Retina (tissue), 1 donor: ENCODE data around the gene TBX6.

ENCODE experiments used
- DNase-seq: peaks from one replicate; pipeline ENCODE4 v3.0.0-alpha.2; 2016

Gene TBX6

GRCh38 chr16:30086291-30087140 is 5.2 kb downstream of the TBX6 start:
- DNase-seq, result no peak

DNA sequence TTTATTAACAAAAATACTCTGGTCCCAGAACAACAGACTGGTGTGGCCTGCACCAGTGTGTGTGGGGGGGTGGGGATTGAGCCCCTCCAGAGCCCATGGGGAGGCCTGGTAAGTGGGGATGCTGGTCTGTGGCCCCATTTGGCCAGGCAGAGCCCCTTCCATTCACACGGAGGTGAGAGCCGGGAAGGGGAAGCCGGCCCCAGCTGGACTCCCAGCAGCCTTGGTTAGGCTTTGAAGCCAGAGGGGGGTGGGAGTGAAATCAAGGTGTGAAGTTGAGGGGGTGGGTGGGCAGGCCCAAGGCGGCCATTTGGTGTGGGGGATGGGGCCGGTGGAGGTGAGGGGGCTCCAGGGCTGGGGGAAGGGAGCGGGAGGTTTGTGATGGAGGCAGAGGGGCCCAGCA is 5.9 kb downstream of the TBX6 start:
- DNase-seq, result no peak

DNA sequence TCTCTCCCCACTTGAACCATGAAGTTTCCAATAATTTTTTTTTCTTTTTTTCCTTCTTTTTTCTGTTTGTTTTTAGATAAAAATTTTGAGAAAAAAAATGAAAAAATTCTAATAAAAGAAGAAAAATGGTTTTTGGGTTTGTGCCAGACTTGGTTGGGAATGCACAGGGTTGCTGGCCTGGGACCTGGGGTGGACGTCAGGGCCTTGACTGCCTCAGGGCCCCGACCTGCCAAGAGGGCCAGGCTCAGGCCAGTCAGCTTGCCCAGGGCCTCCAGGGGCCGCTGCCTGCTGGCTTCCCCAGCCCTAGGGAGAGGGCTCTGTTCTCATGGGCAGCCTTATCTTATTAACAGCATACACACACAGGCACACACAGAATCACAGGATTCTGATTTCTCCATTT is 6.5 kb downstream of the TBX6 start:
- no peak for DNase-seq

GRCh38 chr16:30084816-30085159 is 6.9 kb downstream of the TBX6 start:
- DNase-seq, result no peak

DNA sequence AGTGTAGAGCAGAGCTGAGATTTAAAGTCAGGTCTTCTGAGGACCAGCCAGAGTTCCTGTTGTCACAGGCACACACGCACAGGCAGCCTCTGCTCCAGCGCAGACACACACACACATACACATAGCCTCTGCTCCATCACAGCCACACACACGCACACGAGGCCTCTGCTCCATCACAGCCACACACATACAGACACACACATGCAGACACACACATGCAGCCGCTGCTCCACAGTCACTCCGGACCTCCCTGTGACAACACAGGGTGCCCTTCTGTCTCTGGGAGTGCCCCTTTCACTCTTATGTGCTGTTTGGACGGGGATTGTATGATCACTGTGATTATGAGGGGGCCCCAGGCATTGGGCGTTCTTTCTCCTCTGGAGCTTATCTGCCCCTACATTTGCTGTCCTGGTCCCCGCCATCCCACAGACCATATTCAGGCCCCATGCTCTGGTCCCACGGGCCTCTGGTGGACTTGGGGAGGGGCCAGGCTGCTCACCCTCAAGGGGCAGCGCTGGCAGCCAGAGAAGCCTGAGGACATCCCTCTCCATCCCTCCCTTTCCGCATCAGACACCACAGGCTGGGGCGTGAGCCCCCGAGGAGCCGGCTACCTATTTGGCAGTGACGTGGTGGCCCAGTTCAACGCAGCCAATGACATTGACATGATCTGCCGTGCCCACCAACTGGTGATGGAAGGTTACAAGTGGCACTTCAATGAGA is 7.5 kb downstream of the TBX6 start:
- DNase-seq, result no peak

- no peak for DNase-seq
Measured at GRCh38 chr16:30083216-30084055, 8.3 kb downstream of the TBX6 start.

DNA sequence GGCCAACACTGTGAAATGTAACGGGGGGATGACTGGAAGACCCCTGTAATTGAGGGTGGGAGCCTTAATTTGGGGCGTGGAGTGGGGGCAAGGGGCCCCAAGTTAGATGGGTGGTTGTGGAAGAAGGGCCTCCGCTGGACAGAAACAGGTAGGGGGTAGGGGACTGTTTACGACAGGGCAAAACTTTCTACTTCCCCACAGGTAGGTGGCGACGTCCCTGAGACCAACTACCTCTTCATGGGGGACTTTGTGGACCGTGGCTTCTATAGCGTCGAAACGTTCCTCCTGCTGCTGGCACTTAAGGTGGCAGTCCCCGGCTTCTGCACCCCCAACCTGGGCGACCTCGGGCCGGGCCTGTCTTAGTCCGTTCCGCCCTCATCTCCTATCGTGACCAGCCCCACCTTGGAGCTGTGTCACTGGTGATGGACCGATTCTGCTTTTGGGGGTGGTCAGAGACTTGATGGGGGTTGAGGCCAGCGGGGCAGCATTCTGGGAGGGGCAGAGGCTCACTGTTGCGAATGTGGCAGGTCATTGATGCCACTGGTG is 9.1 kb downstream of the TBX6 start:
- no peak for DNase-seq

DNA sequence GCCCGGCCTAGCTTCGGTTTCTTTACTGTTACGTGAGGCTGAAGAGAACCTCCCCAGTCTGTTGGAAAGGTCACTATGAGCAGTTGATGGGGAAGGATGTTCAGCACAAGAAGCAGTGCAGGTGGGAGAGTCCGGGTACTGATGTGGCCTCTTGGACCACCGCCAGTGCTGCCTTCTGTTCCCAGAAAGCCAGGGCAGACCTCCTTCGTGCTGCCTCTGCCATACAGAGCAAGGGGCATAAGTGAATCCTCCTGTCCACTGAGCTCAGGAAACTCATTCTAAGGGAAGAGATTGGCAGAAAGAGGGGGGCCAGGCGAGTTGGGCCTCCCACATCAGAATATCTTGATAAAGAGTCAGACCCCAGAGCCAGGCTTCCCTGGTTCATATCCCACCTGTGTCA is 12.2 kb downstream of the TBX6 start:
- DNase-seq, result no peak

- DNase-seq, result no peak
Measured at GRCh38 chr16:30078744-30079143, 13.0 kb downstream of the TBX6 start.

- no peak for DNase-seq
Measured at GRCh38 chr16:30077656-30078055, 14.1 kb downstream of the TBX6 start.

- no peak for DNase-seq
Measured at GRCh38 chr16:30076276-30076791, 15.4 kb downstream of the TBX6 start.

DNA sequence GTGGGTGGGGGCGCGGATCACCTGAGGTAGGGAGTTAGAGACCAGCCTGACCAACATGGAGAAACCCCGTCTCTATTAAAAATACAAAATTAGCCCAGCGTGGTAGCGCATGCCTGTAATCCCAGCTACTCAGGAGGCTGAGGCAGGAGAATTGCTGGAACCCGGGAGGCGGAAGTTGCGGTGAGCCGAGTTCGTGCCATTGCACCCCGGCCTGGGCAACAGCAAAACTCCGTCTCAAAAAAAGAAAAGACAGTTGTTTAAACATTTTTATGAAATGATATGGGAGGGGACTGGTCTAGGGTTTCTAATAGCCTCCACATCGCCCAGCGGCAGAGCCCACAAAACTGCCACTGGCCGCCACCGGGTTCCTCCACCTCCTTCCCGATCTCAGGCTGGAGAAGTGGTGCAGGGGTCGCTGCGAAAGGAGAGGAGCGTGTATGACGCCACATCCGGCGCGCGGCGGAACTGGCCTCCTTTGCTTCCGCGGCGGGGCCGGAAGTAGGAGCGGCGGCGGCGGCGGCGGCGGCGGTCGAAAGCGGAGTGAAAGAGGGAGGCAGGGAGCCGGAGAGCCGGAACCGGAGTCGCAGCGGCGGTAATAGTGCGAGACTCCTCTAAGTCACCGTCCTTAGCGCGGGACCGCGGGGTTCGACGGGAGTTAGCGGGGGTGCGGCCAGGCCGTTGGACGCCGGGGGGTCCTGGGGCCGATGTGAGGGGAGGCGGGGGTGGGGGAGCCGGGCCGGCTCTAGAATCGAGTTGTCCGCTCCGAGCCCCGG is 16.0 kb downstream of the TBX6 start, which contains the start of gene PPP4C:
Gene PPP4C (plus strand): TSS at position 492 of the 773 bp plus-strand sequence. CDS start 384 bp downstream, outside the sequence.
- peak; percentile 95 for DNase-seq

DNA sequence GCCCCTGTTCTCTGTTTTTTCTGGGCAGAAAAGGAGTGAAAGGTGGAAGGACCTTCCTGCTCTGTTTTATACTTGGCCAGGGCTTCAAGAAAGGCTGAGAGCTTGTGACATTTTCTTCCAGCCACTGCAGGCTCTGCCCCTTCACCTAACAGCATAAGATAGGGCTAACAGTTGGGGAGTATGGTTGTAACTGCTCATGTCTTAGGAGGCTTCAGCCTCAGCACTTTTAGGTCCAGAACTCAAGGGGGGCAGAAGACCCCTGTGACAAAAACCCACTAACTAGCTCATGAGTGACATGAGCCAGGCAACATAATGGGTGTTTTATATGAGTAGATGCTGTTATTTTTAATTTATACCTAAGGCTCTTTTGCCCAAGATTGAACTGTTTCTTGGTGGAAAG is 21.2 kb downstream of the TBX6 start:
- no peak for DNase-seq

DNA sequence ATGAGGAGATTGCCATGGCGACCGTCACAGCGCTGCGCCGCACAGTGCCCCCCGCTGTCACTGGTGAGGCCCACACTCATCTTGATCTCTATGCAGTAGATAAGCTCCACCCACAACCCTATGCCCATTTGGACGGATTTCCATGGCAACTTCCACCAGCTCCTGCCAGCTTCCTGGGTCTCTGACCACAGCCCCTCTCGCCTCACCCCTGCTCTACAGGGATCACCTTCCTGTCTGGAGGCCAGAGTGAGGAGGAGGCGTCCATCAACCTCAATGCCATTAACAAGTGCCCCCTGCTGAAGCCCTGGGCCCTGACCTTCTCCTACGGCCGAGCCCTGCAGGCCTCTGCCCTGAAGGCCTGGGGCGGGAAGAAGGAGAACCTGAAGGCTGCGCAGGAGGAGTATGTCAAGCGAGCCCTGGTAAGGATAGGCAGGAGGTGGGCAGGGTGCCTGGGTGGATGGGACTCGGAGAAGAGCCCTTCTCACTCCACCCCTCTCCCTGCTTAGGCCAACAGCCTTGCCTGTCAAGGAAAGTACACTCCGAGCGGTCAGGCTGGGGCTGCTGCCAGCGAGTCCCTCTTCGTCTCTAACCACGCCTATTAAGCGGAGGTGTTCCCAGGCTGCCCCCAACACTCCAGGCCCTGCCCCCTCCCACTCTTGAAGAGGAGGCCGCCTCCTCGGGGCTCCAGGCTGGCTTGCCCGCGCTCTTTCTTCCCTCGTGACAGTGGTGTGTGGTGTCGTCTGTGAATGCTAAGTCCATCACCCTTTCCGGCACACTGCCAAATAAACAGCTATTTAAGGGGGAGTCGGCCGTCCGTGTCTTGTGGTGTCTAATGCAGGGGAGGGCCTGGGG is 21.9 kb downstream of the TBX6 start:
- DNase-seq, result no peak

GRCh38 chr16:30068750-30069610 is 22.7 kb downstream of the TBX6 start:
- DNase-seq, result no peak

DNA sequence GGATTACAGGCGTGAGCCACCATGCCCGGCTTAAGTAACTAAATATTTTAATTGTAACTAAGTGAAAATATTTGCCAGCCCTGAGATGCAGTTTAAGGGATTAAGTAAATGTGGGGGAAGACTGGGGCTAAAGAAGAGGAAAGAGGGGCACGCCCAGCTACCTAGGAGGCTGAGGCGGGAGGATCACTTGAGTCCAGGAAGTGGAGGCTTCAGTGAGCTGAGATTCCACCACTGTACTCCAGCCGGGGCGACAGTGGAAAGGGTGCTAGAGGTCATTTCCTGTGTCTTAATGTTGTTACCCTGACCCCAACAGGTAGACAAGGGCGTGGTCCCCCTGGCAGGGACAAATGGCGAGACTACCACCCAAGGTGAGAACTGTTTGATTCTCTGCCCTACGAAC is 23.4 kb downstream of the TBX6 start:
- DNase-seq, result no peak

- DNase-seq, result no peak
Measured at GRCh38 chr16:30067584-30067916, 24.2 kb downstream of the TBX6 start.

GRCh38 chr16:30066761-30067583 is 24.8 kb downstream of the TBX6 start:
- no peak for DNase-seq
